K562 (cell line): ENCODE data around the gene PTPN11. TPM values are rescaled to one million over a fixed set of nuclear protein-coding genes. Genes with fewer than 3 reads are reported as not detected.

Source experiments
- ATAC-seq: fragments of 200-7000 bp; cut with Tn5 transposase; 3 replicates; pipeline ENCODE4 v1.9.1; 2020; ENCODE audit warnings: moderate library complexity
- BruUV-seq: library from RNA; stranded (reverse); fragments of 400-500 nt; replicated peaks from 2 replicates; lab custom pipeline; 2021; lab: Mats Ljungman, UMichigan
- CTCF ChIA-PET: fragments of 300-600 bp; formaldehyde crosslinking; extraction: SDS; loops from one replicate; lab custom pipeline; 2021; ENCODE audit warnings: low intra/inter-chr PET ratio; lab: Yijun Ruan, JAX
- POLR2A ChIA-PET: fragments of 300-600, 350-650 bp; sonication (Branson Sonifier 250); formaldehyde crosslinking; extraction: SDS; loops from one replicate; lab custom pipeline; 2021; ENCODE audit warnings: antibody characterized with exemption, inconsistent platforms; lab: Yijun Ruan, JAX
- DNase-seq, 4 experiments: peaks; one replicate each; pipeline versions ENCODE4 v3.0.0 to v3.0.0-alpha.2; 2011 to 2018; ENCODE audit warnings: low spot score in 3 of 4, mixed read lengths in 3 of 4; ENCODE audit errors: extremely low read depth in 1 of 4
- FAIRE-seq: peaks from 2 replicates; lab custom pipeline; 2011; peaks lifted over from hg19 to GRCh38; lab: Jason Lieb, UNC
- H2AFZ ChIP-seq: 2 replicates; pipeline ENCODE4 v1.6.0; 2011; ENCODE audit warnings: low read depth, low read length, control low read depth, inconsistent platforms
- H3K27ac ChIP-seq: fragments of 200-600 bp; 3 replicates; pipeline ENCODE4 v1.8.0; 2011; ENCODE audit warnings: low read depth, mild to moderate bottlenecking, control low read depth, inconsistent platforms, low read length, moderate library complexity, mixed read lengths; ENCODE audit errors: extremely low read depth
- H3K27me3 ChIP-seq, 2 experiments: fragments of 300-600 bp in 1 of 2; 2 replicates in 1 of 2; 3 replicates in 1 of 2; pipeline versions ENCODE4 v1.6.0 to v1.8.0; 2011; ENCODE audit warnings: inconsistent platforms in 2 of 2, low read length in 2 of 2, mild to moderate bottlenecking in 1 of 2, mixed read lengths in 1 of 2, moderate library complexity in 1 of 2; ENCODE audit not compliant: control insufficient read depth in 2 of 2, insufficient read depth in 2 of 2
- H3K36me3 ChIP-seq: fragments of 300-600 bp; 3 replicates; pipeline ENCODE4 v1.8.0; 2011; ENCODE audit warnings: mild to moderate bottlenecking, low read length, inconsistent platforms; ENCODE audit not compliant: control insufficient read depth, insufficient read depth
- H3K4me1 ChIP-seq, 2 experiments: fragments of 200-600 bp in 1 of 2; replicated peaks in 1 of 2; 2 replicates in 1 of 2; 3 replicates in 1 of 2; pipeline versions ENCODE4 v1.5.1 to v1.8.0; 2011; ENCODE audit warnings: inconsistent platforms in 2 of 2, low read length in 2 of 2, mild to moderate bottlenecking in 1 of 2, mixed read lengths in 1 of 2, moderate library complexity in 1 of 2; ENCODE audit not compliant: control insufficient read depth in 2 of 2, insufficient read depth in 2 of 2
- H3K4me2 ChIP-seq: 2 replicates; pipeline ENCODE4 v1.6.1; 2011; ENCODE audit warnings: low read length, control low read depth, inconsistent platforms, mixed read lengths; ENCODE audit not compliant: insufficient read depth
- H3K4me3 ChIP-seq: fragments of 200-600 bp; sonication (generic), shearing (Covaris generic); 2 replicates; pipeline ENCODE4 v1.5.1; 2016; ENCODE audit warnings: control low read depth, inconsistent platforms
- H3K79me2 ChIP-seq: fragments of 200-600 bp; 3 replicates; pipeline ENCODE4 v1.8.0; 2011; ENCODE audit warnings: low read length, inconsistent platforms; ENCODE audit not compliant: control insufficient read depth, insufficient read depth
- H3K9ac ChIP-seq, 2 experiments: 2 replicates each; pipeline versions ENCODE4 v1.6.0 to v1.6.1; 2011; ENCODE audit warnings: low read depth in 2 of 2, low read length in 2 of 2, control low read depth in 1 of 2, inconsistent platforms in 1 of 2, mild to moderate bottlenecking in 1 of 2, mixed read lengths in 1 of 2; ENCODE audit not compliant: insufficient read depth in 1 of 2
- H3K9me1 ChIP-seq: one replicate; pipeline ENCODE4 v1.6.0; 2011; ENCODE audit warnings: inconsistent platforms, mild to moderate bottlenecking, low read length, moderate library complexity; ENCODE audit not compliant: control insufficient read depth, insufficient read depth
- H3K9me3 ChIP-seq: replicated peaks from 2 replicates; pipeline ENCODE4 v1.5.1; 2011; ENCODE audit warnings: low read depth, low read length, inconsistent platforms; ENCODE audit not compliant: control insufficient read depth, insufficient read depth
- H4K20me1 ChIP-seq: replicated peaks from 2 replicates; pipeline ENCODE4 v1.6.1; 2011; ENCODE audit warnings: low read length, inconsistent platforms, mixed read lengths; ENCODE audit not compliant: control insufficient read depth, insufficient read depth
- CEBPZ ChIP-seq: fragments of 150-350 bp; IDR thresholded peaks from 2 replicates; pipeline ENCODE4 v1.6.1; 2014; ENCODE audit warnings: low read depth, mild to moderate bottlenecking, low read length, borderline replicate concordance
- ZNF121 ChIP-seq: sonication (generic); formaldehyde crosslinking; conservative IDR thresholded peaks from 2 replicates; pipeline ENCODE4 v1.8.0; 2022; ENCODE audit warnings: missing genetic modification reagents
- WGBS: fragments of 100-300 bp; shearing (Covaris generic); methylation state at CpG from one replicate; pipeline ENCODE4 v1.1.6; 2016; ENCODE audit warnings: low coverage, mixed read lengths; ENCODE audit not compliant: insufficient coverage; ENCODE audit errors: missing lambda C conversion rate; 5-methylcytosine and 5-hydroxymethylcytosine counted together
- in situ Hi-C: fragments of 300-500 bp; cut with MboI; formaldehyde crosslinking; loops from 4 replicates; pipeline ENCODE4 v1.15.0; 2018; ENCODE audit warnings: inconsistent platforms, mixed read lengths
- intact Hi-C: fragments of 100-400 bp; cut with micrococcal nuclease; formaldehyde crosslinking; loops from 2 replicates; pipeline ENCODE4 v1.14.2; 2022
- polyA plus RNA-seq, 8 experiments: library from polyadenylated mRNA; depleted of rRNA in 4 of 8; stranded (reverse) in 5 of 8; unstranded in 3 of 8; fragments of >200 nt; fragmentation: Nextera tagmentation in 2 of 8; fragmentation: Illumina TruSeq in 1 of 8; extraction: Ambion mirVana in 2 of 8; extraction: Trizol in 1 of 8; gene quantifications; 2 replicates each; pipeline versions ENCODE4 v1.2.1 to v1.2.3, GENCODE V29; 2011 to 2014; ENCODE audit warnings: inconsistent platforms in 1 of 8, missing spikeins in 1 of 8
- total RNA-seq, 7 experiments: library from RNA; depleted of rRNA in 6 of 7; stranded (reverse); fragments of >200 nt in 6 of 7; fragmentation: Illumina TruSeq in 2 of 7; extraction: Trizol in 2 of 7; gene quantifications; 2 replicates each; pipeline versions ENCODE4 v1.2.1 to v1.2.3, GENCODE V29; 2011 to 2021; ENCODE audit warnings: low replicate concordance in 1 of 7

Gene PTPN11
- total and polyA plus RNA-seq, 9 of the 15 experiments (the other 6 are each of a cell fraction or from before 2014, with no cell fraction given), result 22.5 to 126 (median 79.7) TPM

GRCh38 chr12:112427760-112428159 lies 9.0 kb downstream of the PTPN11 start:
- Histone ChIP-seq H3K9ac (no peak overlapping the region), H3K4me2 (no peak overlapping the region), H3K4me3 (no peak overlapping the region), H3K4me1 (no peaks in the 10 kb centered on the region; a peak in 1 of 5 replicates), H2AFZ (no peak overlapping the region), H3K27me3 (no peaks in the 10 kb centered on the region), H3K9me1 (no peaks in the 10 kb centered on the region), H3K9me3 (no peaks in the 10 kb centered on the region), H4K20me1 (peaks cover 5% of the 10 kb centered on the region; the same call in 1 of the 2 replicates), H3K79me2 (peaks cover 89% of the 10 kb centered on the region), H3K36me3 (peaks cover 47% of the 10 kb centered on the region; the same call in 2 of the 3 replicates), H3K27ac (no peak overlapping the region)
- DNase-seq, result no peak
- no TSS peak for BruUV-seq
- ChIA-PET CTCF (no interaction called here), POLR2A (interaction anchor here (0.7 kb wide), 1 partner anchor 11 kb away, joined by 4 read pairs; no protein-coding TSS in a partner anchor)
- no peak for FAIRE-seq
- in situ Hi-C loops (no loop called here), intact Hi-C loops (no loop called here)
- TF ChIP-seq ZNF121 (CRISPR knock-in tag) (peak; percentile 71), CEBPZ (no peak)
- no peak for ATAC-seq
- 100% methylated on average over 2 of the region's 2 CpGs for WGBS
